ENCODE results near the gene ZNF324B.
"Not testable (repeated sequence)": the region's sequence is repeated elsewhere in the genome, so short reads cannot be mapped to it uniquely, and the experiment has no call there.

GRCh38 chr19:58403920-58404478 lies 47.4 kb upstream of the ZNF324B start:
- not testable (repeated sequence) for TF ChIP-seq POLR2A, TAF1, POLR2AphosphoS5, SPI1, POU2F2 (IDR thresholded peaks at IDR 0.05; ENCODE audit: low read depth, low read length)

Measured in GM12891 (cell line).